OCI-M2 (cell line): ENCODE measurements around the gene ZNF883.

Experiments used
- DNase-seq: peaks from one replicate; lab custom pipeline; 2025; ENCODE audit not compliant: unreplicated experiment; lab: John Stamatoyannopoulos, UW

The ZNF883 gene

DNA sequence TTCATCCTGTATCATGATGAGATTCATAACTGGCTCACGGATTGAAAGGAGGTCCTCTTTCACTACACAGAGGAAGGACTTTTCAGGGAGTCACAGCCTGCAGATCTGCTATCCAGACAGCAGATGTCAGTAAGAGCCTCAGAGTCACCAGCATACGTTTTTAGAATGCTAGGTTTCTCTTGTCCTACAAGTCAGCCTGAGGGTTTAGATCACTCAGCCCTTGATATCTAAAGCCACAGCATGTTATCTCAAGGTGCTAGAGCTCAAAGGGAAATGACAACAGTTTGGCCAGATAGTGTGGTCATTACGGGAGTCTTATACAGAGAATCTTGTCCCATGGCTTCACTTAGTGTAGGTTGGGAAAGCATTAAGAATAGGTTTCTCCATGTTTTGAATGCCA is 90.4 kb downstream of the ZNF883 start:
- peak; percentile 13 for DNase-seq

- DNase-seq = no peak
Observed at GRCh38 chr9:112917987-112918362, 94.0 kb downstream of the ZNF883 start.

- no peak for DNase-seq
Observed at GRCh38 chr9:112917047-112917986, 94.7 kb downstream of the ZNF883 start.

GRCh38 chr9:112914524-112914923 is 97.5 kb downstream of the ZNF883 start:
- no peak for DNase-seq

- DNase-seq = no peak
Observed at GRCh38 chr9:112913326-112913725, 98.7 kb downstream of the ZNF883 start.

DNA sequence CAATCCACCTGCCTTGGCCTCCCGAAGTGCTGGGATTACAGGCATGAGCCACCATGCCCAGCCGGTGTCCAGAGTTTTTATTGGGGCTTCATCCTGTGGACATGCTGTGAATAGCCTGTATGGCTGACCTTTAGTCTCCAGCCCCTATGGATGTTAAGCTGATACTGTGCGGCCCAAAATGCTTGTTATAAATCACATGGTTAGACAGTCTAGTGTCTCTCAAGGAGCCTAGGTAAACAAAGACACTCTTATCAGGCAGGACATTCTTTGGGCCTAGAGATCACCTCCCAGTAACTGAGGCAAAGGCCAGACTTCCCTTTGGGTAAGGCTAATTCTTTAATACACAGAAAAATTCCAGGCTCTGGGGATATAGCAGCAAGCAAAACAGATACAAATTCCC is 99.4 kb downstream of the ZNF883 start:
- DNase-seq = no peak

DNA sequence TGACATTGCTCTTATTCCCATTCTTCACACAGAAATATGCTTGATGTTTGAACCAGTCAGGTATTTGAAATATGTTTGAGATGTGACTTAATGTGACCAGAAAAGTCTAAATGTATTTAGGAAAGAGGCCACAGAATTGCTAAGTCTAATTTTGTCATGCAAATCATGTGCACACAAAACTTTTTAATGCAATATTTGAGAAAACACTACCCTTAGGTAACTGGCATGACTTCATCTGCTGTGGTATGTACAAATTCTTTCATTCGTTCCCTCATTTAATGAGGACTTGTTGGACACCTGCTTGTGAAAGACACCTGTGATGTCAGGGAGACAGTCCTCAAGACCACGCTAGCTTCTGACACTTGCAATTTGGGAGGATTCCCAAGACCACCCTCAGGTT is 100.3 kb downstream of the ZNF883 start:
- DNase-seq = no peak
